Vagina (tissue), 2 donors: ENCODE results near the gene NKAIN2. TPM values are rescaled to one million over a fixed set of nuclear protein-coding genes. Genes with fewer than 3 reads are reported as not detected.

Source experiments
- DNase-seq, 2 donors: peaks; one replicate each; pipeline ENCODE4 v3.0.0-alpha.2; 2017; ENCODE audit errors: extremely low spot score in 2 of 2
- H3K27ac ChIP-seq: fragments of 200-600 bp; sonication (generic); one replicate; pipeline ENCODE4 v1.5.1; 2019
- H3K27me3 ChIP-seq: fragments of 200-600 bp; sonication (generic); one replicate; pipeline ENCODE4 v1.5.1; 2019
- H3K36me3 ChIP-seq, 2 donors: fragments of 200-600 bp; sonication (generic); one replicate each; pipeline ENCODE4 v1.5.1; 2017 to 2019
- H3K4me1 ChIP-seq: fragments of 200-600 bp; sonication (generic); one replicate; pipeline ENCODE4 v1.5.1; 2019
- H3K4me3 ChIP-seq, 2 donors: fragments of 200-600 bp; sonication (generic); 1 replicate in 1 of 2; 2 replicates in 1 of 2; pipeline ENCODE4 v1.5.1; 2016 to 2019
- H3K9me3 ChIP-seq: fragments of 200-600 bp; sonication (generic); one replicate; pipeline ENCODE4 v1.5.1; 2019
- POLR2A ChIP-seq, 2 donors: fragments of 450-650 bp; IDR thresholded peaks; one replicate each; pipeline ENCODE4 v1.6.1; 2017; ENCODE audit warnings: antibody characterized with exemption in 2 of 2, mild to moderate bottlenecking in 2 of 2, moderate library complexity in 2 of 2
- POLR2AphosphoS5 ChIP-seq, 2 donors: sonication (generic); formaldehyde crosslinking; IDR thresholded peaks; one replicate each; pipeline ENCODE4 v1.9.0; 2017; ENCODE audit warnings: antibody characterized with exemption in 2 of 2, mild to moderate bottlenecking in 2 of 2, low read depth in 1 of 2; ENCODE audit not compliant: insufficient read depth in 1 of 2
- intact Hi-C: fragments of 100-400 bp; cut with DNase I; formaldehyde crosslinking; loops from one replicate; pipeline ENCODE4 v1.15.1; 2023
- total RNA-seq: library from RNA; depleted of rRNA; stranded (reverse); fragments of >200 nt; gene quantifications from one replicate; pipeline ENCODE4 v1.2.3, GENCODE V29; 2016
- TF ChIP-seq, protein P1 (sequence below), 3 experiments: fragments of 450-650 bp in 2 of 3; fragments of 200-600 bp in 1 of 3; sonication (generic) in 1 of 3; IDR thresholded peaks; one replicate each; pipeline ENCODE4 v1.5.1; 2017 to 2019; ENCODE audit warnings: antibody characterized with exemption in 3 of 3, mild to moderate bottlenecking in 2 of 3, moderate library complexity in 2 of 3

Gene NKAIN2
- total RNA-seq, 1 donor from 2014 or later: not detected

- no peaks in the 10 kb centered on the region for H3K9me3 ChIP-seq
- no peak for DNase-seq
- intact Hi-C loops: no loop called here
- no peak for TF ChIP-seq POLR2AphosphoS5 (IDR thresholded peaks at IDR 0.05; ENCODE audit: insufficient read depth in 1 of 2, low read depth in 1 of 2)
- TF ChIP-seq POLR2A (IDR thresholded peaks at IDR 0.05): no peak
- TF ChIP-seq, protein P1, sequence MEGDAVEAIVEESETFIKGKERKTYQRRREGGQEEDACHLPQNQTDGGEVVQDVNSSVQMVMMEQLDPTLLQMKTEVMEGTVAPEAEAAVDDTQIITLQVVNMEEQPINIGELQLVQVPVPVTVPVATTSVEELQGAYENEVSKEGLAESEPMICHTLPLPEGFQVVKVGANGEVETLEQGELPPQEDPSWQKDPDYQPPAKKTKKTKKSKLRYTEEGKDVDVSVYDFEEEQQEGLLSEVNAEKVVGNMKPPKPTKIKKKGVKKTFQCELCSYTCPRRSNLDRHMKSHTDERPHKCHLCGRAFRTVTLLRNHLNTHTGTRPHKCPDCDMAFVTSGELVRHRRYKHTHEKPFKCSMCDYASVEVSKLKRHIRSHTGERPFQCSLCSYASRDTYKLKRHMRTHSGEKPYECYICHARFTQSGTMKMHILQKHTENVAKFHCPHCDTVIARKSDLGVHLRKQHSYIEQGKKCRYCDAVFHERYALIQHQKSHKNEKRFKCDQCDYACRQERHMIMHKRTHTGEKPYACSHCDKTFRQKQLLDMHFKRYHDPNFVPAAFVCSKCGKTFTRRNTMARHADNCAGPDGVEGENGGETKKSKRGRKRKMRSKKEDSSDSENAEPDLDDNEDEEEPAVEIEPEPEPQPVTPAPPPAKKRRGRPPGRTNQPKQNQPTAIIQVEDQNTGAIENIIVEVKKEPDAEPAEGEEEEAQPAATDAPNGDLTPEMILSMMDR (IDR thresholded peaks at IDR 0.05): no peak
- H3K36me3 ChIP-seq: no peaks in the 10 kb centered on the region
- no peak overlapping the region for H3K4me3 ChIP-seq
- no peaks in the 10 kb centered on the region for H3K4me1 ChIP-seq
- no peaks in the 10 kb centered on the region for H3K27me3 ChIP-seq
- no peak overlapping the region for H3K27ac ChIP-seq
These were observed 667.1 kb downstream of the NKAIN2 start for GRCh38 chr6:124470803-124471202.

- no peaks in the 10 kb centered on the region for H3K4me1 ChIP-seq
- no peaks in the 10 kb centered on the region for H3K27me3 ChIP-seq
- intact Hi-C loops: no loop called here
- no peak overlapping the region for H3K27ac ChIP-seq
- no peak overlapping the region for H3K4me3 ChIP-seq
- no peaks in the 10 kb centered on the region for H3K9me3 ChIP-seq
- TF ChIP-seq, protein P1 (IDR thresholded peaks at IDR 0.05): no peak
- no peak for TF ChIP-seq POLR2AphosphoS5 (IDR thresholded peaks at IDR 0.05; ENCODE audit: insufficient read depth in 1 of 2, low read depth in 1 of 2)
- TF ChIP-seq POLR2A (IDR thresholded peaks at IDR 0.05): no peak
- H3K36me3 ChIP-seq: no peaks in the 10 kb centered on the region
- DNase-seq: no peak
These were observed 671.5 kb downstream of the NKAIN2 start for GRCh38 chr6:124475176-124475575.

DNA sequence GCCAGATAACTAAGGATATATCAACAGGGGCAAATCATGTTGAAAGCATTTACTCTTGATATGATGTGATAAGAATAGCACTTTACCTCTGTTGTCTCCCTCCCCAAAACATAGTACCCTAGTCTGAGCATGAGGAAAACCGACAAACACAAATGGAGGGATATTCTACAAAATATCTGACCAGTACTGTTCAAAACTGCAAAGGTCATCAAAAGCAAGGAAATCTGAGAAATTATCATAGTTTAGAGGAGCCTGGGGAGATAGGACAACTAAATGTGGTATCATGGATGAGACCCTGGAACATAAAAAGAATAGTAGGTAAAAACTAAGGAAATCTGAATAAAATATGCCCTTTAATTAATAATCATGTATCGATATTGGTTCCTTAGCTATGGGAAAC, 675.2 kb downstream of the NKAIN2 start:
- Histone ChIP-seq H3K27ac (no peak overlapping the region), H3K27me3 (no peaks in the 10 kb centered on the region), H3K36me3 (no peaks in the 10 kb centered on the region), H3K4me3 (no peak overlapping the region), H3K4me1 (no peaks in the 10 kb centered on the region), H3K9me3 (no peaks in the 10 kb centered on the region)
- intact Hi-C loops: no loop called here
- no peak for DNase-seq
- no peak for TF ChIP-seq POLR2A (IDR thresholded peaks at IDR 0.05)
- TF ChIP-seq, protein P1 (IDR thresholded peaks at IDR 0.05): no peak
- no peak for TF ChIP-seq POLR2AphosphoS5 (IDR thresholded peaks at IDR 0.05; ENCODE audit: insufficient read depth in 1 of 2, low read depth in 1 of 2)

GRCh38 chr6:124479991-124480430, 676.3 kb downstream of the NKAIN2 start:
- no peak overlapping the region for H3K27ac ChIP-seq
- H3K4me3 ChIP-seq: no peak overlapping the region
- no peak for TF ChIP-seq POLR2A (IDR thresholded peaks at IDR 0.05)
- no peak for TF ChIP-seq POLR2AphosphoS5 (IDR thresholded peaks at IDR 0.05; ENCODE audit: insufficient read depth in 1 of 2, low read depth in 1 of 2)
- TF ChIP-seq, protein P1 (IDR thresholded peaks at IDR 0.05): no peak
- H3K27me3 ChIP-seq: no peaks in the 10 kb centered on the region
- H3K9me3 ChIP-seq: no peaks in the 10 kb centered on the region
- no peaks in the 10 kb centered on the region for H3K36me3 ChIP-seq
- intact Hi-C loops: no loop called here
- H3K4me1 ChIP-seq: no peaks in the 10 kb centered on the region
- DNase-seq: no peak

DNA sequence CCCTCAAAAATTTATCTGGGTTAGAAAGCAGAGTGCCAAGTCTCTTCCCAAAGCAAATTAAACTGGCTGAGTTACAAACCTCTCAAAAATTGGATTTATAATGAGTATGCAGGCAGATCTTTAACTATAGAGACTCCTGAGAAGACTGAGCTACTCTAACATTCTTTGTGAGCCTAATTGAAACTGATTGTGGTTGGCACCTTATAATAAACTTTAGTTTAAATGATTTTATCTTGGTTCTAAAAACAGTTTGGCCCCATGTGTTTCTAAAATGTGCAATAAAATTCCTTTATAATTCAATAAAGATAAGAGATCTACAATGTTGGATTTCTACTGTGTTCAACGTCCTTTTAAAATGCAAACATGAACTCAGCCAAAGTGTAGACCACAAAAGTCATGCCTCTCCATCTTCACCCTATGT, 678.4 kb downstream of the NKAIN2 start:
- TF ChIP-seq, protein P1 (IDR thresholded peaks at IDR 0.05): no peak
- TF ChIP-seq POLR2A (IDR thresholded peaks at IDR 0.05): no peak
- TF ChIP-seq POLR2AphosphoS5 (IDR thresholded peaks at IDR 0.05; ENCODE audit: insufficient read depth in 1 of 2, low read depth in 1 of 2): no peak
- Histone ChIP-seq H3K27me3 (no peaks in the 10 kb centered on the region), H3K36me3 (no peaks in the 10 kb centered on the region), H3K4me1 (no peaks in the 10 kb centered on the region), H3K27ac (no peak overlapping the region), H3K4me3 (no peak overlapping the region), H3K9me3 (no peaks in the 10 kb centered on the region)
- DNase-seq: no peak
- intact Hi-C loops: no loop called here
